Calu3 (cell line): Measurements from ENCODE around the gene ADAR. TPM values are rescaled to one million over a fixed set of nuclear protein-coding genes. Genes with fewer than 3 reads are reported as not detected.

Source experiments
- BruUV-seq: library from RNA; stranded (reverse); fragments of 400-500 nt; replicated peaks from 2 replicates; lab custom pipeline; 2021; lab: Mats Ljungman, UMichigan
- CTCF ChIA-PET: fragments of 300-600 bp; sonication (Branson Sonifier 250); formaldehyde crosslinking; loops from one replicate; lab custom pipeline; 2022; ENCODE audit warnings: antibody characterized with exemption; lab: Charles Lee
- DNase-seq: peaks from one replicate; pipeline ENCODE4 v3.0.0; 2022
- H3K27ac Mint-ChIP-seq: one replicate; pipeline ENCODE4 v1.8.0; 2022; ENCODE audit warnings: mixed read lengths; ENCODE audit not compliant: unreplicated experiment
- H3K27me3 Mint-ChIP-seq: one replicate; pipeline ENCODE4 v1.8.0; 2022; ENCODE audit warnings: mixed read lengths; ENCODE audit not compliant: unreplicated experiment
- H3K36me3 Mint-ChIP-seq: one replicate; pipeline ENCODE4 v1.8.0; 2022; ENCODE audit warnings: mild to moderate bottlenecking, moderate library complexity, mixed read lengths; ENCODE audit not compliant: insufficient read depth, unreplicated experiment
- H3K4me1 Mint-ChIP-seq: one replicate; pipeline ENCODE4 v1.8.0; 2022; ENCODE audit warnings: mild to moderate bottlenecking, low read depth, mixed read lengths; ENCODE audit not compliant: unreplicated experiment
- H3K4me3 Mint-ChIP-seq: one replicate; pipeline ENCODE4 v1.8.0; 2022; ENCODE audit warnings: mild to moderate bottlenecking, low read depth, moderate library complexity, mixed read lengths; ENCODE audit not compliant: unreplicated experiment
- H3K9me3 Mint-ChIP-seq: one replicate; pipeline ENCODE4 v1.8.0; 2022; ENCODE audit warnings: low read depth, mixed read lengths; ENCODE audit not compliant: unreplicated experiment
- intact Hi-C: fragments of 100-400 bp; cut with micrococcal nuclease; formaldehyde crosslinking; loops from one replicate; pipeline ENCODE4 v1.10.0; 2022; ENCODE audit not compliant: unreplicated experiment
- total RNA-seq: library from RNA; stranded (reverse); gene quantifications from 2 replicates; pipeline ENCODE4 v1.2.3, GENCODE V29; 2022
- TF ChIP-seq, protein P1 (sequence below): fragments of 200-600 bp; IDR thresholded peaks from one replicate; pipeline ENCODE4 v1.8.0; 2022; ENCODE audit warnings: antibody characterized with exemption; ENCODE audit not compliant: unreplicated experiment

ADAR gene
- total RNA-seq, 1 experiment from 2014 or later, result 298 TPM

GRCh38 chr1:154641534-154641933 is 33.5 kb upstream of the ADAR start:
- no peak overlapping the region for H3K27ac Mint-ChIP-seq
- H3K9me3 Mint-ChIP-seq, result no peaks in the 10 kb centered on the region
- BruUV-seq, result no TSS peak
- TF ChIP-seq, protein P1, sequence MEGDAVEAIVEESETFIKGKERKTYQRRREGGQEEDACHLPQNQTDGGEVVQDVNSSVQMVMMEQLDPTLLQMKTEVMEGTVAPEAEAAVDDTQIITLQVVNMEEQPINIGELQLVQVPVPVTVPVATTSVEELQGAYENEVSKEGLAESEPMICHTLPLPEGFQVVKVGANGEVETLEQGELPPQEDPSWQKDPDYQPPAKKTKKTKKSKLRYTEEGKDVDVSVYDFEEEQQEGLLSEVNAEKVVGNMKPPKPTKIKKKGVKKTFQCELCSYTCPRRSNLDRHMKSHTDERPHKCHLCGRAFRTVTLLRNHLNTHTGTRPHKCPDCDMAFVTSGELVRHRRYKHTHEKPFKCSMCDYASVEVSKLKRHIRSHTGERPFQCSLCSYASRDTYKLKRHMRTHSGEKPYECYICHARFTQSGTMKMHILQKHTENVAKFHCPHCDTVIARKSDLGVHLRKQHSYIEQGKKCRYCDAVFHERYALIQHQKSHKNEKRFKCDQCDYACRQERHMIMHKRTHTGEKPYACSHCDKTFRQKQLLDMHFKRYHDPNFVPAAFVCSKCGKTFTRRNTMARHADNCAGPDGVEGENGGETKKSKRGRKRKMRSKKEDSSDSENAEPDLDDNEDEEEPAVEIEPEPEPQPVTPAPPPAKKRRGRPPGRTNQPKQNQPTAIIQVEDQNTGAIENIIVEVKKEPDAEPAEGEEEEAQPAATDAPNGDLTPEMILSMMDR, result no peak
- no peaks in the 10 kb centered on the region for H3K36me3 Mint-ChIP-seq
- CTCF ChIA-PET, result no interaction called here
- intact Hi-C loops, result no loop called here
- H3K27me3 Mint-ChIP-seq, result peaks cover 59% of the 10 kb centered on the region
- no peak overlapping the region for H3K4me3 Mint-ChIP-seq
- H3K4me1 Mint-ChIP-seq, result no peaks in the 10 kb centered on the region
- no peak for DNase-seq

DNA sequence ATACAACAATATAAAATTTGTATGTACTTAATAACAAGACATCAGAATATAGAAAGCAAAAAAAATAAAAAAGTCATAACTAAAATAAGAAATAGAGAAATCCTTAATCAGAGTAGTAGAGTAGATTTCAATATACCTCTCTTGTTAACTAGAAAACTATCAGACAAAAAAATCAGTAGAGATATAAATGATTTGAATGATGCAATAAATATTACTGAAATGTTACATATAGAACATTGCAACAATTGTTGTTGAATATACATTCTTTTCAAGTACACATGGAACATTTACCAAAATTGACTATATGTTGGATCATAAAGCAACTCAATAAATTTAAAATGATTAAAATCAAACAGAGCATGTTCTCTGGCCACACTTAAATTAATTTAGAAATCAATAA is 31.9 kb upstream of the ADAR start:
- Mint-ChIP-seq H3K4me1 (no peaks in the 10 kb centered on the region), H3K4me3 (no peak overlapping the region), H3K36me3 (no peaks in the 10 kb centered on the region), H3K27me3 (peaks cover 76% of the 10 kb centered on the region), H3K9me3 (no peaks in the 10 kb centered on the region), H3K27ac (no peak overlapping the region)
- CTCF ChIA-PET, result no interaction called here
- BruUV-seq, result no TSS peak
- DNase-seq, result no peak
- intact Hi-C loops, result no loop called here
- TF ChIP-seq, protein P1, result no peak

DNA sequence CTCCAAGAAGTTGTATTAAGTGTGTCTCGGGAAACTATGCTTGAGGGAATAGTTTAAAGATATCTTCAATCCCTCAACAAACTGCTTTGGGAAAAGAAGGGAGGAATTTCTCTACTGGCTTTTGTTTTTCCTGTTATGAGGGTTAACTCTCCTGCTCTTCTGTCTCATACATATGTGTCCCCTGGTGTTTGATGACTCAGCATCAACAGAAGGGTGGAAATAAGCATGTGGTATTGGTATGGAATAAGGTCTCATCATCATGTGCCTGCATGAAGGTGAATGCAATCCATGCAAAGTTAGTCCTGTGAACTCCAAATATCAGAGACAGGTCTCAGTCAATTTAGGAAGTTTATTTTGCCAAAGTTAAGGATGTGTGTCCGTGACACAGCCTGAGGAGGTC is 27.2 kb upstream of the ADAR start:
- H3K9me3 Mint-ChIP-seq, result no peaks in the 10 kb centered on the region
- TF ChIP-seq, protein P1, result no peak
- DNase-seq, result no peak
- BruUV-seq, result no TSS peak
- no peak overlapping the region for H3K27ac Mint-ChIP-seq
- H3K27me3 Mint-ChIP-seq, result peaks cover 66% of the 10 kb centered on the region
- H3K36me3 Mint-ChIP-seq, result no peaks in the 10 kb centered on the region
- H3K4me1 Mint-ChIP-seq, result no peaks in the 10 kb centered on the region
- no peak overlapping the region for H3K4me3 Mint-ChIP-seq
- CTCF ChIA-PET, result no interaction called here
- intact Hi-C loops, result no loop called here

DNA sequence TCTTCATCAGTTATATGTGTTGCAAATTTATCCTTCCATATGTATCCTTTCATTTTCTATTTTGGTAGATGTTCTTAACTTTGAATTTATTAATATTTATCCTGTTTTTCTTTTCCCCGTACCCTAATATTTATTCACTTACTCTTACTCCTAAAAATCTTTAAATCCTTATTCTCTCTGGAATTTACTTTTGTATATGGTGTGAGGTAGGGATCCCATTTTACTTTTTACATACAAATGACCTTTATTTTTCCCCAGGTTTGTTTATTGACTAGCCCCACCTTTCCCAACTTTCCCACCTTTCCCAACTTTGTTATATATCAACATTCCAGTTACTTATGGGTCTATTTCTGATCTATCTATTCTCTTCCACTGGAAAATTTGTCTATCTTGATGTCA is 21.7 kb upstream of the ADAR start:
- Mint-ChIP-seq H3K4me3 (no peak overlapping the region), H3K4me1 (peaks cover 10% of the 10 kb centered on the region), H3K27me3 (peaks cover 18% of the 10 kb centered on the region), H3K9me3 (peaks cover 5% of the 10 kb centered on the region), H3K36me3 (peaks cover 22% of the 10 kb centered on the region), H3K27ac (no peak overlapping the region)
- CTCF ChIA-PET, result no interaction called here
- BruUV-seq, result no TSS peak
- intact Hi-C loops, result no loop called here
- TF ChIP-seq, protein P1, result no peak
- no peak for DNase-seq
